Nephron progenitor cell (in vitro differentiated cells): Measurements from ENCODE around the gene HNRNPUL2.
"Not testable (repeated sequence)": the region's sequence is repeated elsewhere in the genome, so short reads cannot be mapped to it uniquely, and the experiment has no call there.

ENCODE experiments used
- DNase-seq: peaks from one replicate; pipeline ENCODE4 v3.0.0; 2021
- H3K27ac Mint-ChIP-seq: 2 replicates; pipeline ENCODE4 v1.8.0; 2021; ENCODE audit warnings: mild to moderate bottlenecking, moderate library complexity, mixed read lengths
- H3K27me3 Mint-ChIP-seq: 2 replicates; pipeline ENCODE4 v1.8.0; 2021; ENCODE audit warnings: mild to moderate bottlenecking, low read depth, mixed read lengths; ENCODE audit not compliant: poor library complexity
- H3K36me3 Mint-ChIP-seq: 2 replicates; pipeline ENCODE4 v1.8.0; 2021; ENCODE audit warnings: low read depth, mixed read lengths
- H3K4me1 Mint-ChIP-seq: 2 replicates; pipeline ENCODE4 v1.8.0; 2021; ENCODE audit warnings: mixed read lengths
- H3K4me3 Mint-ChIP-seq: 2 replicates; pipeline ENCODE4 v1.8.0; 2021; ENCODE audit warnings: mild to moderate bottlenecking, moderate library complexity, mixed read lengths
- H3K9me3 Mint-ChIP-seq: 2 replicates; pipeline ENCODE4 v1.8.0; 2021; ENCODE audit warnings: mild to moderate bottlenecking, moderate library complexity, mixed read lengths
- TF ChIP-seq, protein P1 (sequence below): fragments of 200-600 bp; sonication (generic); IDR thresholded peaks from 2 replicates; pipeline ENCODE4 v1.5.0; 2021; ENCODE audit warnings: antibody characterized with exemption

The HNRNPUL2 gene

DNA sequence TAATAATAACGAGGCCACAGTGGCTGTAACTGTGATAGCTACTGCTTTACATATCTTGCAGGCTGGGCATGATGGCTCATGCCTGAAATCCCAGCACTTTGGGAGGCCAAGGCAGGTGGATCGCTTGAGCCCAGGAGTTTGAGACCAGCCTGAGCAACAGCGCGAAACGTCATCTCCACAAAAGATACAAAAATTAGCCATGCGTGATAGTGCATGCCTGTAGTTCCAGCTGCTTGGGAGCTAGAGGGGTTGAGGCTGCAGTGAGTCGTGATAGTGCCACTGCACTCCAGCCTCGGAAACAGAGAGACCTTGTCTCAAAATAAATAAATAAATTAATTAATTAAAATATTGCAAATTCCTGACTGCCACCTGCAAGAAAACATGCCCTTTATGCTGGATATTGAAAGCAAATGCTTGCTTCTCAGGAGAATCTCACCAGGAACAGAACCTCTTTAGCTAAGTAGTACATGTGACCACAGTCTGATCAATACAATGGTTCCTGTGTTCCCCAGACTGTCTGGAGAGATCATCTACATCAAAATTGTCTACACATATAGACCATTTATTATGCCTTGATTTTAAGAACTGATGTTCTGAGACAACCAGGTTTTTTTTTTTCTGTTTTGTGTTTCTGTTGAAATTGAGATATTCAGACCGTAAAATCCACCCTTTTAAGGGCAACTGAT lies 20.4 kb upstream of the HNRNPUL2 start:
- no peaks in the 10 kb centered on the region for H3K27me3 Mint-ChIP-seq
- no peak overlapping the region for H3K27ac Mint-ChIP-seq
- peaks cover 19% of the 10 kb centered on the region for H3K36me3 Mint-ChIP-seq
- DNase-seq, result no peak
- peaks cover 7% of the 10 kb centered on the region for H3K9me3 Mint-ChIP-seq
- H3K4me3 Mint-ChIP-seq, result no peak overlapping the region
- H3K4me1 Mint-ChIP-seq, result peaks cover 21% of the 10 kb centered on the region
- TF ChIP-seq, protein P1, sequence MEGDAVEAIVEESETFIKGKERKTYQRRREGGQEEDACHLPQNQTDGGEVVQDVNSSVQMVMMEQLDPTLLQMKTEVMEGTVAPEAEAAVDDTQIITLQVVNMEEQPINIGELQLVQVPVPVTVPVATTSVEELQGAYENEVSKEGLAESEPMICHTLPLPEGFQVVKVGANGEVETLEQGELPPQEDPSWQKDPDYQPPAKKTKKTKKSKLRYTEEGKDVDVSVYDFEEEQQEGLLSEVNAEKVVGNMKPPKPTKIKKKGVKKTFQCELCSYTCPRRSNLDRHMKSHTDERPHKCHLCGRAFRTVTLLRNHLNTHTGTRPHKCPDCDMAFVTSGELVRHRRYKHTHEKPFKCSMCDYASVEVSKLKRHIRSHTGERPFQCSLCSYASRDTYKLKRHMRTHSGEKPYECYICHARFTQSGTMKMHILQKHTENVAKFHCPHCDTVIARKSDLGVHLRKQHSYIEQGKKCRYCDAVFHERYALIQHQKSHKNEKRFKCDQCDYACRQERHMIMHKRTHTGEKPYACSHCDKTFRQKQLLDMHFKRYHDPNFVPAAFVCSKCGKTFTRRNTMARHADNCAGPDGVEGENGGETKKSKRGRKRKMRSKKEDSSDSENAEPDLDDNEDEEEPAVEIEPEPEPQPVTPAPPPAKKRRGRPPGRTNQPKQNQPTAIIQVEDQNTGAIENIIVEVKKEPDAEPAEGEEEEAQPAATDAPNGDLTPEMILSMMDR, result no peak

GRCh38 chr11:62737196-62737595 lies 9.9 kb upstream of the HNRNPUL2 start:
- Mint-ChIP-seq H3K4me1 (no peaks in the 10 kb centered on the region), H3K27ac (no peak overlapping the region), H3K9me3 (no peaks in the 10 kb centered on the region), H3K36me3 (peaks cover 36% of the 10 kb centered on the region), H3K4me3 (no peak overlapping the region), H3K27me3 (peaks cover 3% of the 10 kb centered on the region)
- DNase-seq, result no peak
- TF ChIP-seq, protein P1, result no peak

GRCh38 chr11:62732830-62733229 lies 5.6 kb upstream of the HNRNPUL2 start:
- peaks cover 23% of the 10 kb centered on the region for H3K4me1 Mint-ChIP-seq
- no peak for DNase-seq
- H3K27ac Mint-ChIP-seq, result no peak overlapping the region
- H3K4me3 Mint-ChIP-seq, result no peak overlapping the region
- peaks cover 3% of the 10 kb centered on the region for H3K27me3 Mint-ChIP-seq
- H3K36me3 Mint-ChIP-seq, result peaks cover 20% of the 10 kb centered on the region
- TF ChIP-seq, protein P1, result no peak
- H3K9me3 Mint-ChIP-seq, result no peaks in the 10 kb centered on the region

- H3K9me3 Mint-ChIP-seq, H3K27ac Mint-ChIP-seq: not testable (repeated sequence)
- peaks cover 20% of the 10 kb centered on the region for H3K36me3 Mint-ChIP-seq
Observed at GRCh38 chr11:62730076-62730475, 2.8 kb upstream of the HNRNPUL2 start.

DNA sequence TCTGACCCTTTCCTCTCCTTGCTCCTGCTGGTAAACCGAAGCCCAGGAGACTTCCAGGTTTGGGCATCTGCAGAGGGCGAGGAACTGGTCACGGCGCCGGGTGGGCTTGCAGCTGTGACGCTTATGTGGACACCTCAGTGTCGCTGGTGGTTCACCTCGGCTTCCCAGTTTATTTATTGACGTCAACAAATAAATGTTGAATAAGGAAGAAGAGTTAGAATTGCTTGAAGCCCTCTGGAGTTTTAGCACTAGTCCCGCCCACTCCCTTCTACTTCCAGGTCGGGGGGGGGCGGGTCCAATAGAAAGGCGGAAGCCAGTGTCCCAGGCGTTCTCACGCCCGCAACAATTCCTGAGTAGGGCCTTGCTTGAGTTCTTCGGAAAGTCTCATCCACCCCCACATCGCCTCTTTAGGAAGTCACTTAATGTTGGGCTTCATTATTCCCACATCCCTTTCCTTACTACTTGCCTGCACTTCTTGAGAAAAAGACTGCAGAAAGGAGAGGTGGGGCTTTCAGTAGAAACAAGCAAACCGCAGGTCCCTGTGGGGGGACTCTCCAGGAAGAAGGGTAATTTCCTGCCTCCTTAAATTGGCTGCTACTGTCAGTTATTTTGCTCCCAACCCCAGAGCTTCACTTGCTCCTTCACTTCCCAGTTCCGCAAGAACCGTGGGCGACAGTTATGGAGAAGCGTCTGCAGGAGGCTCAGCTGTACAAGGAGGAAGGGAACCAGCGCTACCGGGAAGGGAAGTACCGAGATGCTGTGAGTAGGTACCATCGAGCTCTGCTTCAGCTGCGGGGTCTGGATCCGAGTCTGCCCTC lies 1.1 kb upstream of the HNRNPUL2 start, which contains the start of gene TTC9C:
Gene TTC9C (plus strand): TSS at position 316 of the 818 bp plus-strand sequence. CDS start 363 bp downstream, at position 679.
- TF ChIP-seq, protein P1, result no peak
- Mint-ChIP-seq H3K36me3 (peaks cover 28% of the 10 kb centered on the region), H3K9me3 (no peaks in the 10 kb centered on the region), H3K4me1 (peaks cover 52% of the 10 kb centered on the region), H3K4me3 (peak within 1 kb of the TSS; percentile 98), H3K27ac (peak within 1 kb of the TSS; percentile 100), H3K27me3 (peaks cover 3% of the 10 kb centered on the region)
- DNase-seq, result peak; percentile 83

More at GRCh38 chr11:62730076-62730475, 2.8 kb upstream of the HNRNPUL2 start:
- not testable (repeated sequence) for H3K27me3 Mint-ChIP-seq, DNase-seq
- Mint-ChIP-seq H3K4me3 (peak overlapping the region; percentile 98), H3K4me1 (peaks cover 35% of the 10 kb centered on the region)

DNA sequence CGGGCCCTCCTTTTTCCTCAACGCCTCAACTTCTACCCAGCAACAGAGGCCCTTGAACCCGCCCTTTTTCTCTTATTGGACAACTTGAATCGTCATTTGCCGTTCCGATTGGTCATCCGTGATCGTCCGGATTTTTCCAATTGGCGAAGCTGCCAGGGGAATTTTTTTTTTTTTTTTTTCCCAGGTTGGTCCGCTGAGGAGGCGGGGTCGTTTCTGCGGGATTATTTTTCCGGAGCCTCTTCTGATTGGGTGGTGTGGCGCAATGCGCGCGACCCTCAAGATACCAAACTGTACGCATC lies 564 bp upstream of the HNRNPUL2 start:
- TF ChIP-seq, protein P1, result no peak
- Mint-ChIP-seq H3K4me1 (peaks cover 52% of the 10 kb centered on the region), H3K4me3 (peak overlapping the region; percentile 98), H3K36me3 (peaks cover 28% of the 10 kb centered on the region), H3K27ac (peak overlapping the region; percentile 100), H3K27me3 (peaks cover 3% of the 10 kb centered on the region), H3K9me3 (no peaks in the 10 kb centered on the region)
- DNase-seq, result peak; percentile 81
